Transverse colon (tissue), 4 donors: ENCODE measurements around the gene NDST4.

ENCODE experiments used
- EP300 ChIP-seq: sonication (generic); formaldehyde crosslinking; IDR thresholded peaks from one replicate; pipeline ENCODE4 v1.6.1; 2017; ENCODE audit warnings: antibody characterized with exemption, low read depth
- POLR2A ChIP-seq: fragments of 450-650 bp; IDR thresholded peaks from one replicate; pipeline ENCODE4 v1.6.1; 2016; ENCODE audit warnings: antibody characterized with exemption, mild to moderate bottlenecking, moderate library complexity
- POLR2AphosphoS5 ChIP-seq, 3 donors: sonication (generic); formaldehyde crosslinking; IDR thresholded peaks; one replicate each; pipeline ENCODE4 v1.6.1; 2016; ENCODE audit warnings: antibody characterized with exemption in 3 of 3
- TF ChIP-seq, protein P1 (sequence below), 5 experiments: fragments of 200-600 bp in 3 of 5; fragments of 450-650 bp in 2 of 5; sonication (generic) in 3 of 5; IDR thresholded peaks; 1 replicate in 2 of 5; 2 replicates in 3 of 5; pipeline ENCODE4 v1.5.1; 2016 to 2017; ENCODE audit warnings: antibody characterized with exemption in 5 of 5, inconsistent platforms in 3 of 5, mild to moderate bottlenecking in 2 of 5, moderate library complexity in 1 of 5

- TF ChIP-seq POLR2A, result no peak
- TF ChIP-seq, protein P1, sequence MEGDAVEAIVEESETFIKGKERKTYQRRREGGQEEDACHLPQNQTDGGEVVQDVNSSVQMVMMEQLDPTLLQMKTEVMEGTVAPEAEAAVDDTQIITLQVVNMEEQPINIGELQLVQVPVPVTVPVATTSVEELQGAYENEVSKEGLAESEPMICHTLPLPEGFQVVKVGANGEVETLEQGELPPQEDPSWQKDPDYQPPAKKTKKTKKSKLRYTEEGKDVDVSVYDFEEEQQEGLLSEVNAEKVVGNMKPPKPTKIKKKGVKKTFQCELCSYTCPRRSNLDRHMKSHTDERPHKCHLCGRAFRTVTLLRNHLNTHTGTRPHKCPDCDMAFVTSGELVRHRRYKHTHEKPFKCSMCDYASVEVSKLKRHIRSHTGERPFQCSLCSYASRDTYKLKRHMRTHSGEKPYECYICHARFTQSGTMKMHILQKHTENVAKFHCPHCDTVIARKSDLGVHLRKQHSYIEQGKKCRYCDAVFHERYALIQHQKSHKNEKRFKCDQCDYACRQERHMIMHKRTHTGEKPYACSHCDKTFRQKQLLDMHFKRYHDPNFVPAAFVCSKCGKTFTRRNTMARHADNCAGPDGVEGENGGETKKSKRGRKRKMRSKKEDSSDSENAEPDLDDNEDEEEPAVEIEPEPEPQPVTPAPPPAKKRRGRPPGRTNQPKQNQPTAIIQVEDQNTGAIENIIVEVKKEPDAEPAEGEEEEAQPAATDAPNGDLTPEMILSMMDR (IDR thresholded peaks at IDR 0.05), result no peak
- no peak for TF ChIP-seq EP300
- no peak for TF ChIP-seq POLR2AphosphoS5 (IDR thresholded peaks at IDR 0.05)
Measured at GRCh38 chr4:115154826-115155225, 41.4 kb upstream of the NDST4 start.
